DOHH2 (cell line): ENCODE measurements around the gene SCUBE1.

Experiments
- H3F3A ChIP-seq: fragments of 200-600 bp; sonication (generic), shearing (Covaris generic); 2 replicates; pipeline ENCODE4 v1.6.0; 2016; ENCODE audit warnings: antibody characterized with exemption, mild to moderate bottlenecking; ENCODE audit not compliant: control insufficient read depth, insufficient read depth
- H3K27ac ChIP-seq: fragments of 200-600 bp; sonication (generic); 2 replicates; pipeline ENCODE4 v1.5.1; 2014; ENCODE audit warnings: low read depth, mild to moderate bottlenecking, low read length, moderate library complexity
- H3K27me3 ChIP-seq: fragments of 200-600 bp; sonication (generic); 2 replicates; pipeline ENCODE4 v1.6.1; 2014; ENCODE audit warnings: mild to moderate bottlenecking, low read length, mixed read lengths; ENCODE audit not compliant: control insufficient read depth
- H3K36me3 ChIP-seq: fragments of 200-600 bp; sonication (generic); 2 replicates; pipeline ENCODE4 v1.6.1; 2014; ENCODE audit warnings: mild to moderate bottlenecking, low read length, moderate library complexity, mixed read lengths; ENCODE audit not compliant: control insufficient read depth
- H3K4me1 ChIP-seq: fragments of 200-600 bp; sonication (generic); 2 replicates; pipeline ENCODE4 v1.6.1; 2014; ENCODE audit warnings: mild to moderate bottlenecking, low read length, mixed read lengths; ENCODE audit not compliant: control insufficient read depth
- H3K4me2 ChIP-seq: fragments of 200-600 bp; sonication (generic); 2 replicates; pipeline ENCODE4 v1.6.0; 2014; ENCODE audit warnings: mild to moderate bottlenecking, low read length, moderate library complexity
- H3K4me3 ChIP-seq: fragments of 200-600 bp; sonication (generic); 2 replicates; pipeline ENCODE4 v1.5.1; 2014; ENCODE audit warnings: mild to moderate bottlenecking, low read length, mixed read lengths
- H3K79me2 ChIP-seq: fragments of 200-600 bp; sonication (generic); 2 replicates; pipeline ENCODE4 v1.6.1; 2014; ENCODE audit warnings: mild to moderate bottlenecking, low read length, mixed read lengths; ENCODE audit not compliant: control insufficient read depth
- H3K9me2 ChIP-seq: fragments of 200-600 bp; sonication (generic); replicated peaks from 2 replicates; pipeline ENCODE4 v1.6.1; 2014; ENCODE audit warnings: mild to moderate bottlenecking, low read length, mixed read lengths; ENCODE audit not compliant: control insufficient read depth
- H3K9me3 ChIP-seq: fragments of 200-600 bp; sonication (generic); 2 replicates; pipeline ENCODE4 v1.6.1; 2014; ENCODE audit warnings: antibody characterized with exemption, low read length, mixed read lengths; ENCODE audit not compliant: control insufficient read depth, insufficient read depth
- H4K20me1 ChIP-seq: fragments of 200-600 bp; sonication (generic); 2 replicates; pipeline ENCODE4 v1.6.0; 2014; ENCODE audit warnings: low read depth, mild to moderate bottlenecking, antibody characterized with exemption, low read length, moderate library complexity; ENCODE audit not compliant: control insufficient read depth, insufficient read depth
- CTCF ChIP-seq: fragments of 200-600 bp; sonication (generic); IDR thresholded peaks from one replicate; pipeline ENCODE4 v1.5.1; 2014; ENCODE audit warnings: antibody characterized with exemption, mild to moderate bottlenecking, low read depth, low read length; ENCODE audit not compliant: poor library complexity, severe bottlenecking
- EZH2phosphoT487 ChIP-seq: fragments of 200-600 bp; sonication (generic); IDR thresholded peaks from 2 replicates; pipeline ENCODE4 v1.6.1; 2017; ENCODE audit warnings: borderline replicate concordance, mild to moderate bottlenecking, antibody characterized with exemption, low read length, moderate library complexity, mixed read lengths

SCUBE1 gene

GRCh38 chr22:43337946-43338345 lies 5.2 kb downstream of the SCUBE1 start:
- H3F3A ChIP-seq, result no peaks in the 10 kb centered on the region
- H3K27ac ChIP-seq, result no peak overlapping the region
- no peaks in the 10 kb centered on the region for H4K20me1 ChIP-seq
- no peaks in the 10 kb centered on the region for H3K9me3 ChIP-seq
- H3K27me3 ChIP-seq, result no peaks in the 10 kb centered on the region
- H3K36me3 ChIP-seq, result no peaks in the 10 kb centered on the region
- no peak overlapping the region for H3K4me3 ChIP-seq
- TF ChIP-seq EZH2phosphoT487 (no peak), CTCF (no peak)
- no peaks in the 10 kb centered on the region for H3K79me2 ChIP-seq
- no peaks in the 10 kb centered on the region for H3K9me2 ChIP-seq
- no peaks in the 10 kb centered on the region for H3K4me1 ChIP-seq
- no peak overlapping the region for H3K4me2 ChIP-seq

- Histone ChIP-seq H4K20me1 (no peaks in the 10 kb centered on the region), H3K4me1 (no peaks in the 10 kb centered on the region), H3K4me3 (no peak overlapping the region), H3K27ac (no peak overlapping the region), H3F3A (no peaks in the 10 kb centered on the region), H3K9me3 (no peaks in the 10 kb centered on the region), H3K79me2 (no peaks in the 10 kb centered on the region), H3K36me3 (no peaks in the 10 kb centered on the region), H3K27me3 (no peaks in the 10 kb centered on the region), H3K9me2 (no peaks in the 10 kb centered on the region), H3K4me2 (no peak overlapping the region)
- TF ChIP-seq EZH2phosphoT487, result no peak
- no peak for TF ChIP-seq CTCF
Measured at GRCh38 chr22:43337385-43337784, 5.8 kb downstream of the SCUBE1 start.

GRCh38 chr22:43334378-43334777 lies 8.8 kb downstream of the SCUBE1 start:
- TF ChIP-seq EZH2phosphoT487 (no peak), CTCF (no peak)
- Histone ChIP-seq H3K9me2 (no peaks in the 10 kb centered on the region), H3K4me2 (no peak overlapping the region), H3F3A (no peaks in the 10 kb centered on the region), H4K20me1 (no peaks in the 10 kb centered on the region), H3K27me3 (no peaks in the 10 kb centered on the region), H3K9me3 (no peaks in the 10 kb centered on the region), H3K4me3 (no peak overlapping the region), H3K4me1 (no peaks in the 10 kb centered on the region), H3K36me3 (no peaks in the 10 kb centered on the region), H3K79me2 (no peaks in the 10 kb centered on the region), H3K27ac (no peak overlapping the region)

GRCh38 chr22:43333978-43334377 lies 9.2 kb downstream of the SCUBE1 start:
- no peak overlapping the region for H3K4me2 ChIP-seq
- H3K4me1 ChIP-seq, result no peaks in the 10 kb centered on the region
- no peaks in the 10 kb centered on the region for H3K27me3 ChIP-seq
- H3K36me3 ChIP-seq, result no peaks in the 10 kb centered on the region
- H3K27ac ChIP-seq, result no peak overlapping the region
- H4K20me1 ChIP-seq, result no peaks in the 10 kb centered on the region
- H3K9me2 ChIP-seq, result no peaks in the 10 kb centered on the region
- no peaks in the 10 kb centered on the region for H3F3A ChIP-seq
- H3K4me3 ChIP-seq, result no peak overlapping the region
- no peaks in the 10 kb centered on the region for H3K9me3 ChIP-seq
- no peak for TF ChIP-seq EZH2phosphoT487
- no peak for TF ChIP-seq CTCF
- H3K79me2 ChIP-seq, result no peaks in the 10 kb centered on the region
